K562 (cell line): ENCODE results near the gene TIGD7. TPM values are rescaled to one million over a fixed set of nuclear protein-coding genes. Genes with fewer than 3 reads are reported as not detected.

Source experiments
- ATAC-seq: fragments of 200-7000 bp; cut with Tn5 transposase; 3 replicates; pipeline ENCODE4 v1.9.1; 2020; ENCODE audit warnings: moderate library complexity
- BruUV-seq: library from RNA; stranded (reverse); fragments of 400-500 nt; replicated peaks from 2 replicates; lab custom pipeline; 2021; lab: Mats Ljungman, UMichigan
- CTCF ChIA-PET: fragments of 300-600 bp; formaldehyde crosslinking; extraction: SDS; loops from one replicate; lab custom pipeline; 2021; ENCODE audit warnings: low intra/inter-chr PET ratio; lab: Yijun Ruan, JAX
- POLR2A ChIA-PET: fragments of 300-600, 350-650 bp; sonication (Branson Sonifier 250); formaldehyde crosslinking; extraction: SDS; loops from one replicate; lab custom pipeline; 2021; ENCODE audit warnings: antibody characterized with exemption, inconsistent platforms; lab: Yijun Ruan, JAX
- DNase-seq, 4 experiments: peaks; one replicate each; pipeline versions ENCODE4 v3.0.0 to v3.0.0-alpha.2; 2011 to 2018; ENCODE audit warnings: low spot score in 3 of 4, mixed read lengths in 3 of 4; ENCODE audit errors: extremely low read depth in 1 of 4
- FAIRE-seq: peaks from 2 replicates; lab custom pipeline; 2011; peaks lifted over from hg19 to GRCh38; lab: Jason Lieb, UNC
- H2AFZ ChIP-seq: 2 replicates; pipeline ENCODE4 v1.6.0; 2011; ENCODE audit warnings: low read depth, low read length, control low read depth, inconsistent platforms
- H3K27ac ChIP-seq: fragments of 200-600 bp; 3 replicates; pipeline ENCODE4 v1.8.0; 2011; ENCODE audit warnings: low read depth, mild to moderate bottlenecking, control low read depth, inconsistent platforms, low read length, moderate library complexity, mixed read lengths; ENCODE audit errors: extremely low read depth
- H3K27me3 ChIP-seq, 2 experiments: fragments of 300-600 bp in 1 of 2; 2 replicates in 1 of 2; 3 replicates in 1 of 2; pipeline versions ENCODE4 v1.6.0 to v1.8.0; 2011; ENCODE audit warnings: inconsistent platforms in 2 of 2, low read length in 2 of 2, mild to moderate bottlenecking in 1 of 2, mixed read lengths in 1 of 2, moderate library complexity in 1 of 2; ENCODE audit not compliant: control insufficient read depth in 2 of 2, insufficient read depth in 2 of 2
- H3K36me3 ChIP-seq: fragments of 300-600 bp; 3 replicates; pipeline ENCODE4 v1.8.0; 2011; ENCODE audit warnings: mild to moderate bottlenecking, low read length, inconsistent platforms; ENCODE audit not compliant: control insufficient read depth, insufficient read depth
- H3K4me1 ChIP-seq, 2 experiments: fragments of 200-600 bp in 1 of 2; replicated peaks in 1 of 2; 2 replicates in 1 of 2; 3 replicates in 1 of 2; pipeline versions ENCODE4 v1.5.1 to v1.8.0; 2011; ENCODE audit warnings: inconsistent platforms in 2 of 2, low read length in 2 of 2, mild to moderate bottlenecking in 1 of 2, mixed read lengths in 1 of 2, moderate library complexity in 1 of 2; ENCODE audit not compliant: control insufficient read depth in 2 of 2, insufficient read depth in 2 of 2
- H3K4me2 ChIP-seq: 2 replicates; pipeline ENCODE4 v1.6.1; 2011; ENCODE audit warnings: low read length, control low read depth, inconsistent platforms, mixed read lengths; ENCODE audit not compliant: insufficient read depth
- H3K4me3 ChIP-seq: fragments of 200-600 bp; sonication (generic), shearing (Covaris generic); 2 replicates; pipeline ENCODE4 v1.5.1; 2016; ENCODE audit warnings: control low read depth, inconsistent platforms
- H3K79me2 ChIP-seq: fragments of 200-600 bp; 3 replicates; pipeline ENCODE4 v1.8.0; 2011; ENCODE audit warnings: low read length, inconsistent platforms; ENCODE audit not compliant: control insufficient read depth, insufficient read depth
- H3K9ac ChIP-seq, 2 experiments: 2 replicates each; pipeline versions ENCODE4 v1.6.0 to v1.6.1; 2011; ENCODE audit warnings: low read depth in 2 of 2, low read length in 2 of 2, control low read depth in 1 of 2, inconsistent platforms in 1 of 2, mild to moderate bottlenecking in 1 of 2, mixed read lengths in 1 of 2; ENCODE audit not compliant: insufficient read depth in 1 of 2
- H3K9me1 ChIP-seq: one replicate; pipeline ENCODE4 v1.6.0; 2011; ENCODE audit warnings: inconsistent platforms, mild to moderate bottlenecking, low read length, moderate library complexity; ENCODE audit not compliant: control insufficient read depth, insufficient read depth
- H3K9me3 ChIP-seq: replicated peaks from 2 replicates; pipeline ENCODE4 v1.5.1; 2011; ENCODE audit warnings: low read depth, low read length, inconsistent platforms; ENCODE audit not compliant: control insufficient read depth, insufficient read depth
- H4K20me1 ChIP-seq: replicated peaks from 2 replicates; pipeline ENCODE4 v1.6.1; 2011; ENCODE audit warnings: low read length, inconsistent platforms, mixed read lengths; ENCODE audit not compliant: control insufficient read depth, insufficient read depth
- FOXM1 ChIP-seq, 2 experiments: fragments of 450-650 bp in 1 of 2; sonication (generic) in 1 of 2; formaldehyde crosslinking in 1 of 2; IDR thresholded peaks; 2 replicates each; pipeline versions ENCODE4 v1.6.1 to v1.9.0; 2017 to 2022; ENCODE audit warnings: low read depth in 2 of 2, mild to moderate bottlenecking in 2 of 2, missing genetic modification reagents in 1 of 2, moderate library complexity in 1 of 2
- GTF2A2 ChIP-seq: IDR thresholded peaks from 2 replicates; pipeline ENCODE4 v1.6.1; 2016; ENCODE audit warnings: mild to moderate bottlenecking, missing genetic modification characterization, missing compliant biosample characterization
- HMG20B ChIP-seq: fragments of 250-450 bp; sonication (Bioruptor Pico); IDR thresholded peaks from 2 replicates; pipeline ENCODE4 v1.5.0; 2021; ENCODE audit warnings: mild to moderate bottlenecking
- HNRNPH1 ChIP-seq: fragments of 200-400 bp; formaldehyde crosslinking; optimal IDR thresholded peaks from 2 replicates; pipeline ENCODE3; 2017; ENCODE audit warnings: low read depth, mild to moderate bottlenecking, low read length, moderate library complexity
- KLF1 ChIP-seq: fragments of 450-650 bp; IDR thresholded peaks from 2 replicates; pipeline ENCODE4 v1.6.1; 2016; ENCODE audit warnings: missing genetic modification characterization, missing compliant biosample characterization
- NONO ChIP-seq, 2 experiments: fragments of 200-400 bp in 1 of 2; fragments of 450-650 bp in 1 of 2; formaldehyde crosslinking in 1 of 2; IDR thresholded peaks; 2 replicates each; pipeline ENCODE4 v1.6.1; 2017; ENCODE audit warnings: low read depth in 2 of 2, mild to moderate bottlenecking in 2 of 2, moderate library complexity in 2 of 2, low read length in 1 of 2
- PHF20 ChIP-seq: fragments of 450-650 bp; IDR thresholded peaks from 2 replicates; pipeline ENCODE4 v1.6.1; 2018; ENCODE audit not compliant: partially characterized antibody
- TEAD2 ChIP-seq: fragments of 450-650 bp; IDR thresholded peaks from 2 replicates; pipeline ENCODE4 v1.6.1; 2016; ENCODE audit warnings: missing genetic modification characterization, control low read depth, missing compliant biosample characterization
- XRCC3 ChIP-seq: fragments of 450-650 bp; IDR thresholded peaks from 2 replicates; pipeline ENCODE4 v1.6.1; 2017; ENCODE audit warnings: mild to moderate bottlenecking, moderate library complexity
- WGBS: fragments of 100-300 bp; shearing (Covaris generic); methylation state at CpG from one replicate; pipeline ENCODE4 v1.1.6; 2016; ENCODE audit warnings: low coverage, mixed read lengths; ENCODE audit not compliant: insufficient coverage; ENCODE audit errors: missing lambda C conversion rate; 5-methylcytosine and 5-hydroxymethylcytosine counted together
- in situ Hi-C: fragments of 300-500 bp; cut with MboI; formaldehyde crosslinking; loops from 4 replicates; pipeline ENCODE4 v1.15.0; 2018; ENCODE audit warnings: inconsistent platforms, mixed read lengths
- intact Hi-C: fragments of 100-400 bp; cut with micrococcal nuclease; formaldehyde crosslinking; loops from 2 replicates; pipeline ENCODE4 v1.14.2; 2022
- polyA plus RNA-seq, 8 experiments: library from polyadenylated mRNA; depleted of rRNA in 4 of 8; stranded (reverse) in 5 of 8; unstranded in 3 of 8; fragments of >200 nt; fragmentation: Nextera tagmentation in 2 of 8; fragmentation: Illumina TruSeq in 1 of 8; extraction: Ambion mirVana in 2 of 8; extraction: Trizol in 1 of 8; gene quantifications; 2 replicates each; pipeline versions ENCODE4 v1.2.1 to v1.2.3, GENCODE V29; 2011 to 2014; ENCODE audit warnings: inconsistent platforms in 1 of 8, missing spikeins in 1 of 8
- total RNA-seq, 7 experiments: library from RNA; depleted of rRNA in 6 of 7; stranded (reverse); fragments of >200 nt in 6 of 7; fragmentation: Illumina TruSeq in 2 of 7; extraction: Trizol in 2 of 7; gene quantifications; 2 replicates each; pipeline versions ENCODE4 v1.2.1 to v1.2.3, GENCODE V29; 2011 to 2021; ENCODE audit warnings: low replicate concordance in 1 of 7
- TF ChIP-seq, protein P1 (sequence below), 2 experiments: fragments of 450-650 bp in 1 of 2; sonication (generic) in 1 of 2; formaldehyde crosslinking; conservative IDR thresholded peaks; 2 replicates each; pipeline versions ENCODE4 v1.4.0 to v1.8.1; 2020 to 2022; ENCODE audit warnings: mild to moderate bottlenecking in 1 of 2, missing genetic modification reagents in 1 of 2
- TF ChIP-seq, protein P2 (sequence below), 2 experiments: fragments of 200-800 bp in 1 of 2; sonication (Bioruptor generic) in 1 of 2; sonication (generic) in 1 of 2; formaldehyde crosslinking in 1 of 2; IDR thresholded peaks in 1 of 2; conservative IDR thresholded peaks in 1 of 2; 2 replicates each; pipeline versions ENCODE4 v1.5.0 to v1.6.1; 2016 to 2020; ENCODE audit warnings: missing compliant biosample characterization in 1 of 2, missing genetic modification characterization in 1 of 2, missing genetic modification reagents in 1 of 2
- TF ChIP-seq, protein P3 (sequence below): fragments of 250-450 bp; sonication (Bioruptor Pico); IDR thresholded peaks from 2 replicates; pipeline ENCODE4 v1.4.0; 2020; ENCODE audit warnings: mild to moderate bottlenecking, moderate library complexity, borderline replicate concordance
- TF ChIP-seq, protein P4 (sequence below): fragments of 450-650 bp; conservative IDR thresholded peaks from 2 replicates; pipeline ENCODE4 v1.6.1; 2016; ENCODE audit warnings: missing genetic modification characterization, low read depth, mild to moderate bottlenecking, control low read depth, missing compliant biosample characterization

The TIGD7 gene
- total and polyA plus RNA-seq, 9 of the 15 experiments (the other 6 are each of a cell fraction or from before 2014, with no cell fraction given): 0.84 to 10.7 (median 6.7) TPM

DNA sequence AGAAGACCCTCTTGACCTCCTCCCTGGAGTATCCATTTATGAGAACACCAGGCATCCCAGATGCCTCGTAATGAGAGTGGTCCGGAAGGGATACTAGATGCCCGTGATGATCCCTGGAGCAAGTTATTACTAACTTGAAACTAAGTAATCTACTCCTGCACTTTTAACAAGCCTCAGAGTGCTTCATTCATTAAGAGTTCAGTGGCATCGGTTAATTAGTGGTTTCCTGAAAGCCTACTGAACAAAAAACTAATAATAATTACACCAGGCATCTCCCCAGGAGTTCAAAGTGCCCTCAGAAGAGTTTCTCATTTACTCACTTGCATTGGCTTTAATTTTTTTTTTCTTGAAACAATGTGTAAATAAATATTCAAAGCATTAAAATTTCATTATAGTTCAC lies 22.3 kb upstream of the TIGD7 start:
- in situ Hi-C loops: no loop called here
- CTCF ChIA-PET: no interaction called here
- TF ChIP-seq FOXM1 (IDR thresholded peaks at IDR 0.05; ENCODE audit: low read depth) (no peak), FOXM1 (CRISPR knock-in tag; IDR thresholded peaks at IDR 0.05; ENCODE audit: low read depth) (no peak), XRCC3 (no peak), PHF20 (no peak), KLF1 (no peak), HNRNPH1 (no peak), NONO (IDR thresholded peaks at IDR 0.05; ENCODE audit: low read depth in 2 of 2, low read length in 1 of 2) (no peak), GTF2A2 (no peak), HMG20B (CRISPR knock-in tag) (no peak), TEAD2 (tag) (no peak)
- TF ChIP-seq, protein P1, sequence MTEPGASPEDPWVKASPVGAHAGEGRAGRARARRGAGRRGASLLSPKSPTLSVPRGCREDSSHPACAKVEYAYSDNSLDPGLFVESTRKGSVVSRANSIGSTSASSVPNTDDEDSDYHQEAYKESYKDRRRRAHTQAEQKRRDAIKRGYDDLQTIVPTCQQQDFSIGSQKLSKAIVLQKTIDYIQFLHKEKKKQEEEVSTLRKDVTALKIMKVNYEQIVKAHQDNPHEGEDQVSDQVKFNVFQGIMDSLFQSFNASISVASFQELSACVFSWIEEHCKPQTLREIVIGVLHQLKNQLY (CRISPR knock-in tag; conservative IDR thresholded peaks at IDR 0.05): no peak
- TF ChIP-seq, protein P2, sequence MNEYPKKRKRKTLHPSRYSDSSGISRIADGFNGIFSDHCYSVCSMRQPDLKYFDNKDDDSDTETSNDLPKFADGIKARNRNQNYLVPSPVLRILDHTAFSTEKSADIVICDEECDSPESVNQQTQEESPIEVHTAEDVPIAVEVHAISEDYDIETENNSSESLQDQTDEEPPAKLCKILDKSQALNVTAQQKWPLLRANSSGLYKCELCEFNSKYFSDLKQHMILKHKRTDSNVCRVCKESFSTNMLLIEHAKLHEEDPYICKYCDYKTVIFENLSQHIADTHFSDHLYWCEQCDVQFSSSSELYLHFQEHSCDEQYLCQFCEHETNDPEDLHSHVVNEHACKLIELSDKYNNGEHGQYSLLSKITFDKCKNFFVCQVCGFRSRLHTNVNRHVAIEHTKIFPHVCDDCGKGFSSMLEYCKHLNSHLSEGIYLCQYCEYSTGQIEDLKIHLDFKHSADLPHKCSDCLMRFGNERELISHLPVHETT (CRISPR knock-in tag; conservative IDR thresholded peaks at IDR 0.05 in 1 of 2, IDR thresholded peaks at IDR 0.05 in 1 of 2): no peak
- TF ChIP-seq, protein P3, sequence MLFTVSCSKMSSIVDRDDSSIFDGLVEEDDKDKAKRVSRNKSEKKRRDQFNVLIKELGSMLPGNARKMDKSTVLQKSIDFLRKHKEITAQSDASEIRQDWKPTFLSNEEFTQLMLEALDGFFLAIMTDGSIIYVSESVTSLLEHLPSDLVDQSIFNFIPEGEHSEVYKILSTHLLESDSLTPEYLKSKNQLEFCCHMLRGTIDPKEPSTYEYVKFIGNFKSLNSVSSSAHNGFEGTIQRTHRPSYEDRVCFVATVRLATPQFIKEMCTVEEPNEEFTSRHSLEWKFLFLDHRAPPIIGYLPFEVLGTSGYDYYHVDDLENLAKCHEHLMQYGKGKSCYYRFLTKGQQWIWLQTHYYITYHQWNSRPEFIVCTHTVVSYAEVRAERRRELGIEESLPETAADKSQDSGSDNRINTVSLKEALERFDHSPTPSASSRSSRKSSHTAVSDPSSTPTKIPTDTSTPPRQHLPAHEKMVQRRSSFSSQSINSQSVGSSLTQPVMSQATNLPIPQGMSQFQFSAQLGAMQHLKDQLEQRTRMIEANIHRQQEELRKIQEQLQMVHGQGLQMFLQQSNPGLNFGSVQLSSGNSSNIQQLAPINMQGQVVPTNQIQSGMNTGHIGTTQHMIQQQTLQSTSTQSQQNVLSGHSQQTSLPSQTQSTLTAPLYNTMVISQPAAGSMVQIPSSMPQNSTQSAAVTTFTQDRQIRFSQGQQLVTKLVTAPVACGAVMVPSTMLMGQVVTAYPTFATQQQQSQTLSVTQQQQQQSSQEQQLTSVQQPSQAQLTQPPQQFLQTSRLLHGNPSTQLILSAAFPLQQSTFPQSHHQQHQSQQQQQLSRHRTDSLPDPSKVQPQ (CRISPR knock-in tag): no peak
- TF ChIP-seq, protein P4, sequence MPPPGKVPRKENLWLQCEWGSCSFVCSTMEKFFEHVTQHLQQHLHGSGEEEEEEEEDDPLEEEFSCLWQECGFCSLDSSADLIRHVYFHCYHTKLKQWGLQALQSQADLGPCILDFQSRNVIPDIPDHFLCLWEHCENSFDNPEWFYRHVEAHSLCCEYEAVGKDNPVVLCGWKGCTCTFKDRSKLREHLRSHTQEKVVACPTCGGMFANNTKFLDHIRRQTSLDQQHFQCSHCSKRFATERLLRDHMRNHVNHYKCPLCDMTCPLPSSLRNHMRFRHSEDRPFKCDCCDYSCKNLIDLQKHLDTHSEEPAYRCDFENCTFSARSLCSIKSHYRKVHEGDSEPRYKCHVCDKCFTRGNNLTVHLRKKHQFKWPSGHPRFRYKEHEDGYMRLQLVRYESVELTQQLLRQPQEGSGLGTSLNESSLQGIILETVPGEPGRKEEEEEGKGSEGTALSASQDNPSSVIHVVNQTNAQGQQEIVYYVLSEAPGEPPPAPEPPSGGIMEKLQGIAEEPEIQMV (tag): no peak

More for the DNA sequence above, 22.3 kb upstream of the TIGD7 start:
- ATAC-seq: no peak
- no peak for FAIRE-seq
- Histone ChIP-seq H3K9me3 (no peaks in the 10 kb centered on the region), H3K36me3 (no peaks in the 10 kb centered on the region), H3K27me3 (peaks cover 4 to 5% of the 10 kb centered on the region in 2 experiments; a peak in 3 of 5 replicates), H3K4me2 (no peak overlapping the region), H2AFZ (no peak overlapping the region), H4K20me1 (no peaks in the 10 kb centered on the region), H3K9ac (no peak overlapping the region), H3K79me2 (no peaks in the 10 kb centered on the region), H3K4me3 (no peak overlapping the region), H3K4me1 (no peaks in the 10 kb centered on the region; a peak in 1 of 5 replicates), H3K9me1 (no peaks in the 10 kb centered on the region), H3K27ac (no peak overlapping the region)
- no TSS peak for BruUV-seq
- POLR2A ChIA-PET: interaction anchor here (0.5 to 0.7 kb wide), 2 partner anchors 10 to 13 kb away, joined by 3 to 5 read pairs; no protein-coding TSS in a partner anchor
- 3% methylated on average over 4 of the region's 4 CpGs for WGBS
- intact Hi-C loops: no loop called here
- DNase-seq: peak in 1 of 4 experiments; percentile 2
